Astrocyte of the cerebellum (primary cell): ENCODE data around the gene SSMEM1.

ENCODE experiments used
- DNase-seq: peaks from one replicate; pipeline ENCODE4 v3.0.0-alpha.2; 2011; ENCODE audit warnings: low read depth
- H3K4me3 ChIP-seq: 2 replicates; pipeline ENCODE4 v1.5.1; 2011; ENCODE audit warnings: mild to moderate bottlenecking, low read depth, low read length, moderate library complexity
- CTCF ChIP-seq: IDR thresholded peaks from 2 replicates; pipeline ENCODE4 v1.5.1; 2012; ENCODE audit warnings: low read length, low read depth, moderate library complexity, mild to moderate bottlenecking; ENCODE audit errors: missing control alignments
- in situ Hi-C: cut with HindIII; loops from 2 replicates; pipeline ENCODE4 v1.10.0; 2017; ENCODE audit warnings: low sequenced_read_pairs

SSMEM1 gene

DNA sequence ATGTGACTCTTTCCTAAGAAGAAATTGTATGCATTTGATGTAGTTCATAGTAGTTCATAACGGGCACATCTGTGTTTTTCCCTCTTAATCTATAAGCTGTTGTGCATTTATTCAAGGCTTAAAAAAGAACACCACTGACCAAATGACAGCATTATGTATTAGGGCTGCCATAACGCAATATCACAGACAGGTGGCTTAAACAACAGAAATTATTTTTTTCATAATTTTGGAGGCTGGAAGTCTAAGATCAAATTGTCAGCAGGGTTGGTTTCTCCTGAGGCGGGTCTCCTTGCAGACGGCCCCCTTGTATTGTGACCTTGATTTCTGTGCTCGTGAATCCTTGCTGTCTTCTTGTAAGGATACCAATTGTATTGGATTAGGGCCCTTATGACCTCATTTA is 627 bp upstream of the SSMEM1 start:
- no peak for DNase-seq
- H3K4me3 ChIP-seq, result no peak overlapping the region
- no peak for TF ChIP-seq CTCF
- in situ Hi-C loops, result no loop called here

DNA sequence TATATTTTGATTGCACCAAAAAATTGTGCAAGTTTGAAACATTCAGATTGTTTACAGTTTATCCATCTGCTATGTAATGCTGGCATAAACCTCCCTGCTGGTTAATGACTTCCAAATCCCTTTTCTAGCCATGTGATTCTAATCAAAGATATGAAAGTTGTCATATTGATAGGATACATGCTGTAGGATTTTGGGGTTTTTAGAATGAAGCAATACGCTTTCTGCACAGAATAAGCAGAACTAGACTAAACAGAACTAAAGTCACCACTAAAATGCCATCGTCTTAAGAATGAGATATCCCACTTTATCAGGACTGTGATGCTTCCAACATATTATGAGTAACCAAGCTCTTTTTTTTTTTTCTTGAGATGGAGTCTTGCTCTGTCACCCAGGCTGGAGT is 856 bp downstream of the SSMEM1 start:
- TF ChIP-seq CTCF, result no peak
- no peak overlapping the region for H3K4me3 ChIP-seq
- in situ Hi-C loops, result no loop called here
- no peak for DNase-seq

DNA sequence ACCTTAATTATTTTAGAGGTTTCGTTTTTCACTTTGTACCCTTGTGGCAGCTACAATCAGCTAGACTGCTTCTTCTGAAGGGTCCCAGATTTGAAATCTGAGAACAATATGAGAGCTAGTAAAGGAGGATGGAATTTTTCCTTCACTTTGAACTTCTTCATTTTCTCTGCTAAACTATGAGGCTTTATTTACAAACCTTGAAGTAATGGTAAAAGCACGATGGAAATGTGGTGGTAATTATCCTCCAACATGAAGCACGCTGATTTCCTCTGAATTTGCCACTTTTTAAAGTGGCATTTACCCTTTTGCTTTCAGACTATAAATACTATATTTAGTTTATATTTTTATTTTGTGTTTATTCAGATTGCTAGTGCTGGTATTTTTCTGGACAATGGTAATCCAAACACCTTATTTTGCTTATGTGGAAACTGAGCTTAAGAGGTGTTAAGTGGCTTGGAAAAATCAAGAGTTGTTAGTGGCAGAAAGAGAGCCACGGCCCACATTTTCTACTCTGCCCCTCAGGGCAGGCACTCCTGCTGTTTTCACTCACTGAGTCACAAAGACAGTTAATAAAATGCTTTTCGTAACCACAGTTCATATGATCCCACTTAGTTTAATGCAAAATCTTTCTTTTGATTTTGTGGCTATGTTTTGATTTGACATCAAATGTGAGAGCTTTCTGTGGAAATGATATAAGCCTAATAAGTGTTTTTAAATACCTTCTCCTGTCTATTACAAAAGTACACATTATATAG is 2.7 kb downstream of the SSMEM1 start:
- in situ Hi-C loops, result loop anchor here (5.0 kb wide), 1 partner anchor 52 kb away; no protein-coding TSS in a partner anchor
- peak; percentile 12 for DNase-seq
- no peak for TF ChIP-seq CTCF

GRCh38 chr7:130213828-130214227 is 6.2 kb downstream of the SSMEM1 start:
- in situ Hi-C loops, result loop anchor here (5.0 kb wide), 1 partner anchor 48 kb away; no protein-coding TSS in a partner anchor
- DNase-seq, result no peak
- H3K4me3 ChIP-seq, result no peak overlapping the region
- no peak for TF ChIP-seq CTCF

More for the DNA sequence above, 2.7 kb downstream of the SSMEM1 start:
- no peak overlapping the region for H3K4me3 ChIP-seq

DNA sequence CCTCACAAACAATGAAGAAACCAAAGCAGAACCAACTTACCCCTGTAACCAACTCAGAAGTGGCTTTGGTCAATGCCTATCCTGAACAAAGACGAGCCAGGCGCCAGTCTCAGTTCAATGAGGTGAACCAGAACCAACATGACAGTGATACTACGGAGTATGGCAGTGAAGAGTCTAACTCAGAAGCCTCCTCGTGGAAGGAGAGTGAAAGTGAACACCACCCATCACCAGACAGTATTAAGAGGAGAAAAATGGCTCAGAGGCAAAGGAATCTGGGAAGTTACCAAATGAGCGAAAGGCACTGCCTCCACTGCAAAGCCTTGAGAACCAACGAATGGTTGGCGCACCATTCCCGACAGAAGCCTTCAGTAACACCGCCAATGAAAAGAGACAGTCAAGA is 8.4 kb downstream of the SSMEM1 start:
- H3K4me3 ChIP-seq, result no peak overlapping the region
- DNase-seq, result no peak
- TF ChIP-seq CTCF, result no peak
- in situ Hi-C loops, result no loop called here

DNA sequence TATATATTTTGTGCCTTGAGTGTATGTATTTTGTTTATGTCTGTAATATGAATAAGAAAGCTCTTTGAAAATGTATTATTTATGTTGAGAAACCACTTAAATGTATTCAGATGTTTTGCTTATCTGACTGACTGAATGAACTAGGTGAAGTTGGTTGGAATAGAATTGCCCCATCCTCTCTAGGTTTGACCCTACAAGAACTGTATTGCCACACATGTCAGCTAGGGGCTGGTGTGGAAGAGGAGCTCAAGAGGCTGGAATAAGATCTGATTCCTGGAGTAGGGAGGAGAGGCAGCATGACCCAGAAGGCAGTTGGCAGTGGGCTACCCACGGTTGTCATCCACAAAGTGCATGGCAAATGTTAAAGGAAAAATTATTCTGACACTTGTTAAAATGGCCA is 9.1 kb downstream of the SSMEM1 start:
- in situ Hi-C loops, result no loop called here
- no peak for DNase-seq
- H3K4me3 ChIP-seq, result no peak overlapping the region
- TF ChIP-seq CTCF, result no peak
